D341Med (cell line): ENCODE results near the gene GHITM.
A peak's percentile ranks its signal among the peaks of the same experiment; 100 is the strongest.
"Not testable (repeated sequence)": the region's sequence is repeated elsewhere in the genome, so short reads cannot be mapped to it uniquely, and the experiment has no call there.

Source experiments
- DNase-seq: peaks from one replicate; pipeline ENCODE4 v3.0.0; 2012; ENCODE audit warnings: low spot score

The GHITM gene

GRCh38 chr10:84148006-84148597, 8.8 kb downstream of the GHITM start:
- DNase-seq: peak; percentile 39

DNA sequence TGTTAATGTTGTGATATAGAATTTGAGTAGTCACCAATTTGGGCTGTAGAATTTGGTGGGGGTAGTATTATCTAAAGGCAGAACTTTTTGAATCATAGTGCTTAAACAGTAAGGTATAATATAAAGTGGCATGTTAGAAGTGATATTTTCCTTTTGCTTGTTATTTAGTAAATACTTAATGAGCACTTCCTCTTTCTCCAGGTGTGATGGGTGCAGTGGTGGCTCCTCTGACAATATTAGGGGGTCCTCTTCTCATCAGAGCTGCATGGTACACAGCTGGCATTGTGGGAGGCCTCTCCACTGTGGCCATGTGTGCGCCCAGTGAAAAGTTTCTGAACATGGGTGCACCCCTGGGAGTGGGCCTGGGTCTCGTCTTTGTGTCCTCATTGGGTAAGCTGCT, 10.5 kb downstream of the GHITM start:
- DNase-seq: no peak

- DNase-seq: no peak
These were observed 13.5 kb downstream of the GHITM start for GRCh38 chr10:84152769-84153168.

DNA sequence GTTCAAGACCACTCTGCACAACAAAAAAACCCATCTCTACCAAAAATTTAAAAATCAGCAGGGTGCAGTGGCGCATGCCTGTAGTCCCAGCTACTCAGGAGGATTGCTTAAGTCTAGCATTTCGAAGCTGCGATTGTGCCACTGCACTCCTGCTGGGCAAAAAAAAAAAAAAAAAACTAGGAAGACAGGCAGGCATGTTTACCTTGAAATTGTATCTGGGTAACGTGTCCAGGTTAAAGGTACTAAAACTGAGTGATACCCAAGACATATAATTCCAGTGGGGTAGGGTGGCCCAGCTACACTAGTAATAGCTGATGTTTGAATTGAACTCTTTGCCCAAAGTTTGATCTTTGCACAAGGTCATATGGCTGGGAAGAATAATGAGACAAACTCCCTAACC, 16.2 kb downstream of the GHITM start:
- no peak for DNase-seq

GRCh38 chr10:84156009-84156408, 16.7 kb downstream of the GHITM start:
- DNase-seq: no peak

GRCh38 chr10:84156768-84157167, 17.5 kb downstream of the GHITM start:
- DNase-seq: no peak

- no peak for DNase-seq
These were observed 18.8 kb downstream of the GHITM start for GRCh38 chr10:84158061-84158460.

DNA sequence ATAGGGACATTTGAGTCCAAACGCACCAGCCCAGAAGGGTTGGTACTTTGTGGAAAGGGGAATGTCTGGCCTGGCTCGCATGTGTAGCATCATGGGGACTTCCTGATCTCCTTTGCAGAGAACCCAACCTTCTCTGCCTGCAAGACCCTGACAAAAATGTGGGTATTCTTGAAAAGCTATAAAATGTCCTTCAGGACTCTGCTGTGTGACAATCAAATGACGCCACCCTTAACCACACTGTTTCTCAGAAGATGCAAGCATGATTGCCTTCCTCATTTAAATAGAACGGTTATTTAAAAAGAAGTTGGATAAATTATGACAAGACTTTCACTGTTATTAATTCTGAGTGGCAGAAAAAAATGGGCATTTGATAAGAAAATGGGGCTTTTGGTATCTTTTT, 19.2 kb downstream of the GHITM start:
- no peak for DNase-seq

DNA sequence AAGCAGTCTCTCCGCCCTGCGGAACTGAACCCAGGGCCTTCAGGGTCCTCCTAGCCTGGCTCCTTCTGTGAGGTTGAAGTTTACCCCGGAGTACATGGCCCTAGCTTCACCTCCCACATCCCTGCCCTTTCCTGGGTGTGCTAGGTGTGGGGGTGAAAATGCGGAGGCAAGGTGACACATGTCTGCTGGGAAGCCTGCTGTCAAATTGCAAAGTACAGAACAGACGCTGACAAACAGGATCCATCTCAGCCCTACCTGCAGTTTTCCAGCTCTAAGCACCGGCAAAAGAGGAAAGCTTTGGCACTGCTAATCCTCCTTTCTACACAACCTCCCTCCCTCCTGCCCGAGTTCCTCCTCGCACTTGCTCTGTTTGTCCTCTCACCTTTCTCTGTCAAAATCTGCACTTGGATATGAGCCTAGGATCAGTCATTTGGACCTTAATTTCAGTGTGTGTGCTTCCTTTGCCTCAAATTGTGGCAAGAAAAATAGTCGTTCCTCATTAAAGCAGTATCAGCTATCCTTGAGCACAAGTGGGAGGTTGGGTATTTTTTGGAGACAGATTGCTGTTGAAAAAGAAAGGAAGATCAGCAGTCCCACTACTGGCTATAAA, 19.9 kb downstream of the GHITM start:
- DNase-seq: peak; percentile 43

- no peak for DNase-seq
These were observed 21.5 kb downstream of the GHITM start for GRCh38 chr10:84160663-84161362.

DNA sequence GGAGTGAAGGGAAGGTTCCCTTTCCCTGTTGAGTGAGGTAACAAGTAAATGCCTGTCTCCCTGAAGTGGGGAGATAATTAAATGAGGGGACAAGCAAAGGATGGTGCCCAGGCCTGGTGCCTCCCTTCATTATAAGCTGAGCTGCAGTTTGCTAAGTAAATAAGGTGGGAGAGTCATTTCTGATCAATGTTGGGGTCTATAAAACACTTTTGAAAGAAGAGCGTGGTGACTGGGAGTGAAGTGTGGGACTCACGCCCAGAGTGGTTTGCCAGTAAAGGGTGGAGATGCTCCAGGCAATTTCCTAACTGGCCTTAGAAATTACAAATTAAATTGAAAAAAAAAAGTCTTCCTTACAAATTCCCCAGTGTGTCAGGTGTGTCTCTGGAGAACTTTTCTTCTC, 24.7 kb downstream of the GHITM start:
- no peak for DNase-seq

- DNase-seq: no peak
These were observed 25.1 kb downstream of the GHITM start for GRCh38 chr10:84164442-84164841.

DNA sequence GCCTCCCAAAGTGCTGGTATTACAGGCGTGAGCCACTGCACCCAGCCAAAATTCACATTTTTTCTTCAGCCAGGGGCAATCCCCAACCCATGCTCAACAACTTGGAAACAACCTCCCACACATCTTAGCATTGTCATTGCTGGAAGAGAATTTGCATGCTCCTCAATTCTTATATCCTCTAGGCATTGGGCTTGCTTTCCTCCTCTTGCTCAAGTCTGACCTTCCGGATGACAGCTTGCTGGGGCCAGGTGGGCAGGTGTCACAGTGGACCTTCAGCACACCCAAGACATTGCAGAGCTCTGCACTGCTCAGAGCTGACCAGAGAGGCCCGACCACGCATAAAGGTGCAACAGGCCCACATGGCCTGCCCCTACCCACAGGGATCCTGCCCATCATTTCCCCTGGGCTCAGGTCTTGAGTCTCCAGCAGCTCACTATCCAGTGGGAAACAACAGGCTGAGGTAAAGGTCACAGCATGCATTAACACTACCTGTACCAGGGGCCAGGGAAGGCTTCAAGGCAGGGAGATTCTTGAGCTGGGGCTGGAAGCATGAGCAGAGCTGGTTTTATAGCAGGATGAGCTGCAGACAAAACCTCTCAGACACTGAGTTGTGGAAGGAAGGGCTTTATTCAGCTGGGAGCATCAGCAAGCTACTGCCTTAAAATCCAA, 27.4 kb downstream of the GHITM start:
- no peak for DNase-seq

GRCh38 chr10:84167289-84167653, 28.0 kb downstream of the GHITM start:
- DNase-seq: not testable (repeated sequence)

- not testable (repeated sequence) for DNase-seq
These were observed 29.1 kb downstream of the GHITM start for GRCh38 chr10:84168382-84168781.

DNA sequence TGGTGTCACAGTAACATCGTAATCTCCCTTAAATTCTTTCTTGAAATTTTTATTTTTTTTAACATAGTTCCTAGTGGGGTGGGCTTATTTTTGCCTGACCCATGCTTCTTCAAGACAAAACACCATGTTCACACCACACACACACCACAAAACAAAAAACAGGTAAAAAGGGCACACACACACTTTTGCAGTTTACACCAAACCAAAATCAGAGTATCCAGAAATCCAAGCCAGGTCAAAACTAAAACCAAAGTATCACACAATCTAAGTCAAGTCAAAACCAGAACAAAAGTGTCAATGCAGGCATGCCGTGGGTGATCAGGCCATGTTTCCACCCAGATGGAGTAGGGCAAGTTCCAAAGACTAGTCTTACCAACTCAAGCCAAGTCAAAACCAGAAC, 31.9 kb downstream of the GHITM start:
- not testable (repeated sequence) for DNase-seq

DNA sequence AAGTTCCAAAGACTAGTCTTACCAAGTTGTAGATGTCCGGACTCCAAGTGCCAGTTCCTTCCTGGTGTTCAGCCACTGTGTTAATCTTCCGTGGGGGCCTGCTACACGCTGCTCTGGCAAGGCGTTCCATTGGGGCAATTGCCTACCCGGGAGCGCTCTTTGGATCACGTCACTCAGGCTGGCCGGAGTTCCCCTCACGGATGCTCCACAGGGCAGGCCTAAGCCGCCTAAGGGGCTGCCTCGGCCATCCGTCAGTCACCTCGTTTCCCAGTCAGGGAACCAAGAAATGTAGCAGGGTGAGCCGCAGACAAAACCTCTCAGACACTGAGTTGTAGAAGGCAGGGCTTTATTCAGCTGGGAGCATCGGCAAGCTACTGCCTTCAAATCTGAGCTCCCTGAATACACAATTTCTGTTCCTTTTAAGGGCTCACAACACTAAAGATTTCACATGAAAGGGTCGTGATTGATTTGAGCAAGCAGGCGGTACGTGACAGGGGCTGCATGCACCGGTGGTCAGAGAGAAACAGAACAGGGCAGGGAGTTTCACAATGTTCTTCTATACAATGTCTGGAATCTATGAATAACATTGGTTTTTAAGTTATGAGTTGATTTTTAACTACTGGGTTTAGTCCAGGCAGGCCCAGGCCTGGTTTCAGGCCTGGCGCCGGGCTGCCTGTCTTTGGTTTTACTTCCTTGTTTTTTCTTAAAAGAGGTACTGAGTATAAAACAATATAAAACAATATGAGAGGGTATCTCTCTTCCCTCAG, 32.6 kb downstream of the GHITM start:
- DNase-seq: not testable (repeated sequence)

DNA sequence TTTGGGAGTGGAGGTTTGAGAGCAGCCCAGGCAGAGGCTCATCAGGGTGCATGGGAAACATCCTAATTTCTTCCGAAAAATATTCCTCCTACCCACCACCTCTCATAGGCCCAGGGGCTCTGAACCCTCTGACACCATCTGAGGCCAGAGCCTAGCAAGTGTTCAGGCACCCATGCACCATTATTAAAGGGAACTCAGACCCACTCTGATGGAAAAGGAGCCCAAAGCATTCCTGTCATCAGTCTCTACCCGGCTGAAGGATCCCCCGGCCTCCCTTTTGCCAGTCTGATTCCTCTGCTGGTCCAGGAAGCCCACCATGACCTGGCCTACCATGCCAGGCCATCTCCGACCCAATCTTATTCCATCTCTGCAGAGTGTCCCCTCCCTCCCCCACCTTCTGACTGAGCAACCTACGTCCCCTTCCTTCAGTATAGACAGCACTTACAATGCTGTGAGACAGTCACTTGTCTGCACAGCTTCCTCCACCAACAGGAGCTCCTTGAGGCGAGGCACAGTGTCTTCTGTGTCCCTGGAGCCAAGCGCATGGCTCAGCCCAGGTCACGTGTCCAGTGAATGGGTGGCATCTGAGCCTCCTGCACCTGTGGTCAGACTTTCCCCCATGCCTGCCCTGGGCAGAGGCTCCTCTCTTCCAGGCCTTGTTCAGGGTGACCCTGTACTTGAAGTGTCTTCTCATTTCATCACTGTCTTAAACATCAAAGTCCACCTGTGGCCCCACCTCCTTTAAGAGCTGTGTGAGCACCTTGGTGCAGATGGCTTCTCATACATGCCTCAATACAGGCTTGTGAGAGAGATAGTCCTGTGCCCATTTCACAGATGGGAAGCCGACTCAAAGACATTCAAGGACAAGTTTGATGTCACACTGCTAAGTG, 33.4 kb downstream of the GHITM start:
- DNase-seq: no peak

GRCh38 chr10:84173501-84173929, 34.2 kb downstream of the GHITM start, which contains the start of gene GPR15LG:
Gene GPR15LG (plus strand): TSS chr10:84173801. CDS start chr10:84173852, 51 bp downstream.
- DNase-seq: no peak

GRCh38 chr10:84175436-84175835, 36.1 kb downstream of the GHITM start:
- DNase-seq: no peak

DNA sequence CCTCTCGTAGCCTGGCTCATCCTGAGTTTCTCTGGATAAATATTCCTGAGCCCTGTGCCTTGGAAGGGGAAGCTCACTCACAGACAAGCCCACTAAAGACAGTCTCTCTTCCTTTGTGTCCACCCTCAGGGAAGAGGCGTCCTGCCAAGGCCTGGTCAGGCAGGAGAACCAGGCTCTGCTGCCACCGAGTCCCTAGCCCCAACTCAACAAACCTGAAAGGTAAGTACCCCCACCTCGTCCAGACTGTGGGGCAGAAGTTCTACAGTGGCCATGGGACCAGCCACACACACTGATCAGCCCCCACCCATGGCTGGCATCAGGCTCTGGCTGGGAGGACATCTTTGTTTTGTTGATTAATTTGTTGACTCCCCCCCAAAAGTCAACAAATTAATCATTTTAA, 37.0 kb downstream of the GHITM start:
- no peak for DNase-seq
